ENCODE data around the gene SURF1. TPM values are rescaled to one million over a fixed set of nuclear protein-coding genes. Genes with fewer than 3 reads are reported as not detected.

The SURF1 gene
- total and polyA plus RNA-seq, 10 of the 15 experiments (the other 5 are each of a cell fraction or from before 2014, with no cell fraction given) = 17.9 to 46.4 (median 29.6) TPM

GRCh38 chr9:133380734-133381133 lies 24.4 kb upstream of the SURF1 start:
- FAIRE-seq (no peak), DNase-seq (ENCODE audit: low read depth, low spot score) (no peak), ATAC-seq (no peak)
- Histone ChIP-seq H3K27me3 (replicated peaks in 1 of 2; ENCODE audit: control insufficient read depth in 2 of 2, insufficient read depth in 2 of 2, low read length in 1 of 2) (no peaks in the 10 kb centered on the region), H3K27ac (ENCODE audit: control insufficient read depth, insufficient read depth) (no peak overlapping the region), H3K79me2 (ENCODE audit: control insufficient read depth, insufficient read depth, low read length) (peaks cover 2% of the 10 kb centered on the region), H3K9me3 (replicated peaks; ENCODE audit: control insufficient read depth, insufficient read depth, low read length) (no peaks in the 10 kb centered on the region; the same call in 2 of the 3 replicates), H3K4me1 (ENCODE audit: control insufficient read depth, insufficient read depth, low read length) (no peaks in the 10 kb centered on the region), H3K36me3 (ENCODE audit: control insufficient read depth in 2 of 2, insufficient read depth in 2 of 2, low read length in 1 of 2) (no peaks in the 10 kb centered on the region), H4K20me1 (ENCODE audit: control insufficient read depth, insufficient read depth) (no peaks in the 10 kb centered on the region), H2AFZ (ENCODE audit: control insufficient read depth, low read depth, low read length) (no peak overlapping the region), H3K4me2 (ENCODE audit: control insufficient read depth, insufficient read depth) (no peak overlapping the region), H3K9ac (ENCODE audit: control insufficient read depth, insufficient read depth, low read length) (no peak overlapping the region), H3K4me3 (no peak overlapping the region)
- TF ChIP-seq SPI1 (IDR thresholded peaks at IDR 0.05; ENCODE audit: borderline replicate concordance, insufficient read depth, low read depth, low read length) = no peak
- TF ChIP-seq SP1 (IDR thresholded peaks at IDR 0.05; ENCODE audit: low read depth, low read length) = no peak
- TF ChIP-seq ZBTB33 (IDR thresholded peaks at IDR 0.05) = no peak
- no peak for TF ChIP-seq NFYA (IDR thresholded peaks at IDR 0.05; ENCODE audit: borderline replicate concordance, low read depth, low read length)
- TF ChIP-seq SRF (IDR thresholded peaks at IDR 0.05; ENCODE audit: low read depth in 2 of 2, low read length in 2 of 2) = no peak
- no peak for TF ChIP-seq IKZF1 (conservative IDR thresholded peaks at IDR 0.05)
- TF ChIP-seq FOXM1 (IDR thresholded peaks at IDR 0.05; ENCODE audit: low read depth, low read length) = no peak
- no peak for TF ChIP-seq CHD4 (IDR thresholded peaks at IDR 0.05)
- TF ChIP-seq, protein P1, sequence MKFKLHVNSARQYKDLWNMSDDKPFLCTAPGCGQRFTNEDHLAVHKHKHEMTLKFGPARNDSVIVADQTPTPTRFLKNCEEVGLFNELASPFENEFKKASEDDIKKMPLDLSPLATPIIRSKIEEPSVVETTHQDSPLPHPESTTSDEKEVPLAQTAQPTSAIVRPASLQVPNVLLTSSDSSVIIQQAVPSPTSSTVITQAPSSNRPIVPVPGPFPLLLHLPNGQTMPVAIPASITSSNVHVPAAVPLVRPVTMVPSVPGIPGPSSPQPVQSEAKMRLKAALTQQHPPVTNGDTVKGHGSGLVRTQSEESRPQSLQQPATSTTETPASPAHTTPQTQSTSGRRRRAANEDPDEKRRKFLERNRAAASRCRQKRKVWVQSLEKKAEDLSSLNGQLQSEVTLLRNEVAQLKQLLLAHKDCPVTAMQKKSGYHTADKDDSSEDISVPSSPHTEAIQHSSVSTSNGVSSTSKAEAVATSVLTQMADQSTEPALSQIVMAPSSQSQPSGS (IDR thresholded peaks at IDR 0.05; ENCODE audit: low read length) = no peak
- no peak for TF ChIP-seq RAD21 (IDR thresholded peaks at IDR 0.05; ENCODE audit: insufficient read depth, low read depth, low read length)
- TF ChIP-seq IRF4 (IDR thresholded peaks at IDR 0.05; ENCODE audit: low read depth, low read length) = no peak
- TF ChIP-seq GABPA (IDR thresholded peaks at IDR 0.05; ENCODE audit: low read depth) = no peak
- no peak for TF ChIP-seq KAT2A (conservative IDR thresholded peaks at IDR 0.05; ENCODE audit: control insufficient read depth, low read depth, low read length)
- TF ChIP-seq SUPT20H (IDR thresholded peaks at IDR 0.05; ENCODE audit: borderline replicate concordance, control insufficient read depth, low read depth, low read length) = no peak
- TF ChIP-seq TCF7 (IDR thresholded peaks at IDR 0.05; ENCODE audit: borderline replicate concordance) = no peak
- POLR2A ChIA-PET = interaction anchor here (0.7 kb wide), 1 partner anchor 9 kb away, joined by 5 read pairs; no protein-coding TSS in a partner anchor
- CTCF ChIA-PET = no interaction called here
- BruUV-seq (replicated peaks) = no TSS peak
- 34% methylated on average over 4 of the region's 4 CpGs for WGBS (ENCODE audit: insufficient coverage, insufficient replicate concordance, low lambda C conversion rate, missing lambda C conversion rate)
- intact Hi-C loops (cut with micrococcal nuclease; ENCODE audit: unreplicated experiment) = no loop called here
- RAD21 ChIA-PET (ENCODE audit: unreplicated experiment) = no interaction called here
- in situ Hi-C loops (cut with MboI) = no loop called here
- SMC1A ChIA-PET (ENCODE audit: uncharacterized antibody, unreplicated experiment) = no interaction called here
